ENCODE measurements around the gene TMEM212. TPM values are rescaled to one million over a fixed set of nuclear protein-coding genes. Genes with fewer than 3 reads are reported as not detected.

TMEM212 gene
- polyA plus RNA-seq, 4 donors, result 0.09 to 0.21 (median 0.10) TPM; not detected in 1

Other genes with a start within 250 kb of the TMEM212 start
- gene PLD1, start 32.9 kb upstream of the TMEM212 start, polyA plus RNA-seq (ENCODE audit: insufficient read length in 4 of 4), result 10 to 100 TPM in 3 of 4 donors, 1 to 10 TPM in 1; 9.4 to 13.7 (median 12.8) TPM
- 10 to 100 TPM; 53.4 to 72.8 (median 68.4) TPM for gene FNDC3B, start 196.2 kb downstream of the TMEM212 start, polyA plus RNA-seq (ENCODE audit: insufficient read length in 4 of 4)